GM10266 (cell line): Measurements from ENCODE around the gene CDK9.
A peak's percentile ranks its signal among the peaks of the same experiment; 100 is the strongest.

Experiments used
- DNase-seq: peaks from one replicate; pipeline ENCODE4 v3.0.0; 2012; ENCODE audit errors: extremely low spot score
- TF ChIP-seq, protein P1 (sequence below): IDR thresholded peaks from 2 replicates; pipeline ENCODE4 v1.5.1; 2012; ENCODE audit warnings: mild to moderate bottlenecking, low read depth; ENCODE audit not compliant: control insufficient read depth, insufficient read depth; ENCODE audit errors: missing control alignments

Gene CDK9

GRCh38 chr9:127785933-127786772, at the start of gene CDK9:
TSS of gene CDK9 (plus strand) at chr9:127786034. CDS start at chr9:127786149, 115 bp downstream.
- DNase-seq: peak; percentile 98
- TF ChIP-seq, protein P1, sequence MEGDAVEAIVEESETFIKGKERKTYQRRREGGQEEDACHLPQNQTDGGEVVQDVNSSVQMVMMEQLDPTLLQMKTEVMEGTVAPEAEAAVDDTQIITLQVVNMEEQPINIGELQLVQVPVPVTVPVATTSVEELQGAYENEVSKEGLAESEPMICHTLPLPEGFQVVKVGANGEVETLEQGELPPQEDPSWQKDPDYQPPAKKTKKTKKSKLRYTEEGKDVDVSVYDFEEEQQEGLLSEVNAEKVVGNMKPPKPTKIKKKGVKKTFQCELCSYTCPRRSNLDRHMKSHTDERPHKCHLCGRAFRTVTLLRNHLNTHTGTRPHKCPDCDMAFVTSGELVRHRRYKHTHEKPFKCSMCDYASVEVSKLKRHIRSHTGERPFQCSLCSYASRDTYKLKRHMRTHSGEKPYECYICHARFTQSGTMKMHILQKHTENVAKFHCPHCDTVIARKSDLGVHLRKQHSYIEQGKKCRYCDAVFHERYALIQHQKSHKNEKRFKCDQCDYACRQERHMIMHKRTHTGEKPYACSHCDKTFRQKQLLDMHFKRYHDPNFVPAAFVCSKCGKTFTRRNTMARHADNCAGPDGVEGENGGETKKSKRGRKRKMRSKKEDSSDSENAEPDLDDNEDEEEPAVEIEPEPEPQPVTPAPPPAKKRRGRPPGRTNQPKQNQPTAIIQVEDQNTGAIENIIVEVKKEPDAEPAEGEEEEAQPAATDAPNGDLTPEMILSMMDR: peak; percentile 38

- no peak for DNase-seq
- TF ChIP-seq, protein P1: no peak
Observed at GRCh38 chr9:127738666-127739065, 47.2 kb upstream of the CDK9 start.

GRCh38 chr9:127739614-127740330, 46.1 kb upstream of the CDK9 start:
- DNase-seq: no peak
- TF ChIP-seq, protein P1: no peak

DNA sequence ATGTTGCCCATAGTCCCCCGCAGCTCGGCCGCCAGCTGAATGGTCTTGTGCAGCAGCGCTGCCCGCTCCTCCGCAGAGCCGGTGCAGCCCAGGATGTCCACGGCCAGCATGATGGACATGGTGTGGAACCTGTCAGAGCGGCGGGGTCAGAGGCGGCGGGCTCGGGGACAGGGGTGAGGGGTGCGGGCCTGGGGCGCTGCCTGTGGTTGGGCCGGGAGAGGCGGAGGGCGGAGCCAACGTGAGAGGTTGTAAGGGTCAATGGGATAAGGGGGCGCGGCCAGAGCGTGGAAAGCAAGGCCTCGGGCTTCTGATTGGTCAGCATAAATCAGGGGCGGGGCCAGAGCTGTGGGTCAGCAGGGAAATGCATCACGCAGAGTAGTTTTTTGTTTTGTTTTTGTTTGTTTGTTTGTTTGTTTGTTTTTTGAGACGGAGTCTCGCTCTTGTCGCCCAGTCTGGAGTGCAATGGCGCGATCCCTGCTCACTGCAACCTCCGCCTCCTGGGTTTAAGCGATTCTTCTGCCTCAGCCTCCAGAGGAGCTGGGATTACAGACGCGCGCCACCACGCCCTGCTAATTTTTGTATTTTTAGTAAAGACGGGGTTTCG, 43.9 kb upstream of the CDK9 start:
- no peak for DNase-seq
- TF ChIP-seq, protein P1: no peak

GRCh38 chr9:127742435-127743088, 43.3 kb upstream of the CDK9 start:
- no peak for DNase-seq

DNA sequence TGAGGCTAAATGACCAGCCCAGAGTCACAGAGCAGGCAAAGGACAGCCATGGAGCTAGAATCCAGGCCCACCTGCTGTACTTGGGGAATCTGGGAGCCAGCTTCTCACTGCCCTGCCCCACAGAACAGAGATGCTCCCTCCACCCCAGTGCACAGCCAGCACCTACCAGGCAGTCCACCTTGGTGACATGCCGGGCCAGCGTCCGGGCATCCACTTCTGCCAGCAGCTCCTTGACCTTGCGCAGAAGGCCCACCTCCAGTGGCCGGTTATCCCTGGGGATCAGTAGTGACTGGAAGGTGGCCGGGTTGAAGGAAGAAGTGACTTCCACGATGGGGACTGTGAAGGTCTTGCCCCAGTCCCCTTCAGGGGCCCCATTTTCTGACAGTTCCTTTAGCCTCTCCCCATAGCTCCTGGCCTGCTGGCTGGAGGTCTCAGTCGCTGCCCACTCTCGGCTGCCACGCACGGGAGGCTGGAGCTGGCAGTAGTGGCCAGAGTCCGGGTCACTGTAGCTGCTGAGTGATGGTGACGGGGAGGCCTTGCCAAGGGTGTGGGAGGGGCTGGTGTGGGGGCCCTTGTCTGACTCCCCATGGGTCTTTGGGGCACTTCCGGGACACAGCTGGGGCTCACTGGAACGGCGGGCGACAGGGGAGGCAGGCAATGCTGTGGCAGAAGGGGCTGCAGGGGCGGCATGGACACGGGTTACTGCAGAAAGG, 41.3 kb upstream of the CDK9 start:
- TF ChIP-seq, protein P1: no peak
- no peak for DNase-seq

More at GRCh38 chr9:127742435-127743088, 43.3 kb upstream of the CDK9 start:
- TF ChIP-seq, protein P1: no peak
